GM18861 (cell line): ENCODE measurements around the gene RERE.

Experiments used
- ATAC-seq: cut with Tn5 transposase; IDR thresholded peaks from one replicate; pipeline ENCODE4 v1.9.1; 2021; ENCODE audit not compliant: unreplicated experiment

RERE gene

DNA sequence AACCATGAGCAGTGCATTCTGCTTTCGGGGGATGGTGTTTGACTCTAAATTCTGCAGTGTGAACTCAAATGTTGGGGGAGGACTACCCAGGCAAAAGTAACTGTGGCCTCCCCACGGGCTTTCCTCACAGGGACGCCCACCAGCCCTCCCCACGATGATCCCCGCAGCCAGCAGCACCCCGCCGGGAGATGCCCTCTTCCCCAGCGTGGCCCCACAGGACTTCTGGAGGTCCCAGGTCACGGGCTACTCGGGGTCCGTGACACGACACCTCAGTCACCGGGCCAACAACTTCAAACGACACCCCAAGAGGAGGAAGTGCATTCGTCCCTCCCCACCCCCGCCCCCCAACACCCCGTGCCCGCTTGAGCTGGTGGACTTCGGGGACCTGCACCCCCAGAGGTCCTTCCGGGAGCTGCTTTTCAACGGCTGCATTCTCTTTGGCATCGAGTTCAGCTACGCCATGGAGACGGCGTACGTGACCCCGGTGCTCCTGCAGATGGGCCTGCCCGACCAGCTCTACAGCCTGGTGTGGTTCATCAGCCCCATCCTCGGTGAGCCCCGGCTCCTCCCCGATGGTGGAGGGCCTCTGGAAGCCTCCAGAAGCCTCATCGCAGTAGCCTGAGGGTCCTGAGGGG lies 493.1 kb downstream of the RERE start:
- ATAC-seq, result no peak

DNA sequence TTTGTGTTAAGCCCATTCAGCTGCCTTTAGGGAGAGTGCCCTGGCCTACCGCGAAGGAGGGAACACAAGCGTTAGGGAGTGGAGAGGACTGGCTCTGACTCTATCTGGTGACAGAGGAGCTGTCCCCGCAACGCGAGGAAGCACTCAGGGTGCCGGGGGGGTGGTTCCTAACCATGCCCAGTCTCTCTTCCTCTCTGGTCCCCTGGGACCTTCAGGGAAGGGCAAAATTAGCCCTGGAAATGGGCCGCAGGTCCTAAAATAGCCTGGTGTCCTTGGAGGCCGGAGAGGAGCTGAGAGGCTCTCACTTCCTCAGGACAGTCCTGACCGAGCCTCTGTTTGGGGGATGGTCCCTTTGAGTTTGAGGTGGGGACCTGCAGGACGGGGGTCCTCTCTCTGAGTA lies 493.7 kb downstream of the RERE start:
- no peak for ATAC-seq

DNA sequence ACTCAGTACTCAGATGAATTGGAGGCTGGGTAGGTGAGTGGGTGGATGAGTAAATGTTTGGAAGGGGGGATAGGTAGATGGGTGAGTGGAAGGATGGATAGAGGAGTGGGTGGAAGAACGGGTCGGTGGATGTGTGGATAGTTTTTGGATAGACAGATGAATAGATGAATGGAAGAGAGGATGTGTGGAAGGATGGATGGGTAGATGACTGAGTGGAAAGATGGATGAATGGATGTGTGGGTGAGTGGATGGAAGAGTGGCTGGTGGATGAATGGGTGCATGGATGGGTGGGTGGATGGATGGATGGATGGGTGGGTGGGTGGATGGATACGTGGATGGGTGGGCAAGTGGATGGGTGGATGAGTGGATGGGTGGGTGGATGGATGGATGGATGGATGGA lies 495.8 kb downstream of the RERE start:
- no peak for ATAC-seq

DNA sequence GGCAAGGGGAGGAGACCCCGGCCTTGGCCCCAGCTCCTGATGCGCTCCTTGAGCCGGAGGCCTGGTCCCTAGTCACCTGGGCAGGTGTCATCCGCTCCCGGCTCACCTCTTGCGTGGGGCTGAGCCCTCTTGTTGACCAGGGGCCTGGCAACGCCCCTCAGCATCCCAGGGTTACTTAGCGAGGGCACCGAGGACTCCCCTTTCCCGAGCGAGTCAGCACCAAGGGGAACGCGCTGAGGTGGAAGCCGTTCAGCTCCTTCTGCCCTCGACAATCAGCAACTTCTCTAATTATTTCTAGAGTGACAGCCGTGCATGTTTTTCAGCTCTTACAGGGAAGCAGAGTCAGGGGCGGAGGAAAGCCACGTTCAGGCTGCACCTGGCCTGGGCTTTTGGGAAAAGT lies 499.0 kb downstream of the RERE start:
- ATAC-seq, result no peak

DNA sequence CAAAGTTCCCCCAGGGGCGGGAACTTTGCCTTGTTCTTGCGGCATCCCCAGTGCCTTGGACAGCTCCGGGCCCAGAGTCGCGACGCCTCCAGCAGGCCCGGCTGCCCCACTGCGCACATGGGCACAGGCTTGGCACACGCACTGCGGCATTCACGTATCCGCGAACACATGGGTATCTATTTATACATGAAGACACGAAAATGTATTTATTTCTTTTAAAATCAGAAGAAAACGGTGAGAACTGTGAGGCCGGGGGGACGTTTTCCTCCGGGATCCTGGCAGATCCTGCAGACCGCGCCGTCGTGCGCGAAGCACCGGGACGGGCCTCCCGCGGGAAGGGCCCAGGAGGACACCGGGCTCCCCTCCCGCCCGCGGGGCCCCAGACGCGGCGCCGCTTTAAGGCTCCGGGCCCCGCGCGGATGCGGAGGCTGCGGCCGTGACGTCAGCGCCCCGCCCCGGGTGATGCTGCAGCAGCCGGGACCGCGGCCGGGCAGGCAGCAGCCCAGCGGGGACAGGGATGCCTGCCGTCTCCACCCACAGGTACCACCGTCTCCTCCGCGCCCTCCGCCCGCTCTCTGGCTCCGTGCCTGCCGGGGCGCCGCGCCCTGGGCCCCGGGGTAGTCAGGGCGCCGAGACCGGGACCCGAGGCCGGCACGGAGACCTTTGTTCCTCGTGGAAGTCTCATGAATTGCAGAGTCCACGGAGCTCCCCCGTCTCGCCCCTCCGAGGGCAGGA lies 499.6 kb downstream of the RERE start, which contains the start of gene SLC45A1:
Gene SLC45A1 (plus strand): TSS at position 468 of the 735 bp plus-strand sequence. CDS start 6,216 bp downstream, outside the sequence.
- ATAC-seq, result no peak

DNA sequence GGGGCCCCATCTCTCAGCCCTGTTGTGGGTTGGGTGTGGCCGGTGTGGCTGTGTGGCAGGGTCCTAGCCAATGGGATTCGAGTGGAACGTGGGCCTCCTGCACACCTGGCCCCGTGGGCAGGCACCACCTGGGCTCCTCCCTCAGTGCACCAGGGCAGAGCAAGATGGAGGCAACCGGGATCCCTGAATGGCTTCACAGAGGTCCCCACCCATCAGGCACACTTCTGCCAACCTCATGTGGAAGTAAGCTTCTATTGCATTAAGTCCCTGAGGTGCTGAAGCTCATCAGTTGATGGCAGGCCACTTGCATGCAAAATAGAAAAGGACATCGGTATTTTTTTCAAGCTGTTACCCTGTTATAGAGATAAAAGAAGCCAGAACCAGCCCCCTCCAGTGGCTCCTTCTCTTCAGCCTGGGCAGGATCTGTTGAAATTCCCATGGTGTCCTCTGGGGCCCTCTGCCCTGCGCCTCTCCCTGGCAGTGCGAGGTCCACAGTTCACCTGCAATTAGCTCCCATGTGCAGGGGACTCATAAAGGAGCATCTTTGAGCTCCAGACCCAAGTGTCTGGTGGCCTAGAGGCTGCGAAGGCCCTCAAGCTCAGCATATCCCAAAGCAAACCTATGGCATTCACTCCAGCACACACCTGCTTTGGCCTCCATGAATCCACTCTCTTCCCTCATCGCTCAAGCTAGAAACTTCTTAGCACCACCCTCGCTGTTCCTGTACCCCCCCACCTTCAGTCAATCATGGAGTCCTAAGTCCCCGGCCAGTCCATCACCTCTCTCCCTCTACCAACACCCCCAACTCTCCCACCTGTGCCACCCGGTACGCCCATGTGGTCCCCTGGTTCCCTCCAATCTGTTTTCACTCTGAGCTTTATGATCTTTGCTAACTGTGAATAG lies 501.6 kb downstream of the RERE start:
- ATAC-seq, result no peak

DNA sequence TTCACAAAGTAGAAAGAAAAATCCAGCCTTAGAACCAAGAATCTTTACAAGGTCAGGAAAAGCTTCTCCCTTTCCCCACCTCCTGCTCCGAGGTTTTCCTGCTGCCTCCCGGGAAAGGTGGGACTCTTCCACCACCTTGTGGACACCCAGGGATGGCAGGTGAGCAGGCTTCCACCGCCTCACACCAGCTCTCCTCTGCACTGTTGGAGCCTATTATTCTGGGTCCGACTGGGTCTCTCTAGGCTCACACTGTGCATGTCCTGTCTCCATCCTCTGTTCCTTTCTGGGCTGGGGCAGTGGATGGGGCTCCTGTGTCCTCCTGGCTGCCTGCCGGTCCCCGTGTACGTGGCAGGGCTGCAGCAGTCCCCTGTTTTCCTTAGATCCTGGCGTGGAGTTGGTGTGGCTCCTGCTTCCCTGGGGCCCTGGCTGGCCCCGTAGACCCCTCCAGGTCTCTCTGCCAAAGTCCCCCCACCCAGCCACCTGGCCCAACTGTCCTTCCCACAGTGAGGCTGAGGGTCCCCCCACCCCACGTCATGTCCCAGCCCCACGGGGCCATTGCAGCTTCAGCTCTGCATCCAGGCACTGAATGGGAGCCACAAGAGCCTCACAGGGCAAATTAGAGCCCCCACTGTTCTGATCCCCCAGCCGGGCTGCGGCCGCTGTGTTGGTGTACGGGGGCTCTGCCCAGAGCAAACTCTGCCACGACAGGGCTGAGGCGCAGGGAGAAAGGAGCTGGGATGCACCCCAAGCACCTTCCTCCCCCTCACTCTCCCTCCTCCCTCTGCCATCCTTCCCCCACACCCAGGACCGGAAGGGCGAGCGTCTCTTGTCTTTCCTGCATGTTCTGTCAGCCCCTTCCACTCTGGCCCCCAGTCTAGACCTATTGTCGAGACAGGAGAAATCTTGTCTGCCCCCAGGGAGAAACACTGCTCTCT lies 502.8 kb downstream of the RERE start:
- no peak for ATAC-seq

DNA sequence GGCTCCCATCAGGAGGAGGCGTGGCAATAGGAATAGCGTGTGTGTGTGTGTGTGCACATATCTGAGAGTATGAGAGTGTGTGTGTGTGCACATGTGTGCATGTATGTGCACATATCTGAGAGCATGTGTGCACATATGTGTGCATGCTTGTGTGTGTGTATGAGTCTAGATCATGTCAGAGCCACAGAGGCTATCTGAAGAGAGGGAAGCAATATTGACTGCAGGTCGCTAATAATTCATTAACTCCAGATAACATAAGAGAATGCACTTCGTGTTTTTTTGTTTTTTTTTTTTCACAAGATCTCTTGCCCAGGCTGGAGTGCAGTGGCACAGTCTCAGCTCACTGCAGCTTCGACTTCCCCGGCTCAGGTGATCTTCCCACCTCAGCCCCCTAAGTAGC lies 504.2 kb downstream of the RERE start:
- ATAC-seq, result no peak

DNA sequence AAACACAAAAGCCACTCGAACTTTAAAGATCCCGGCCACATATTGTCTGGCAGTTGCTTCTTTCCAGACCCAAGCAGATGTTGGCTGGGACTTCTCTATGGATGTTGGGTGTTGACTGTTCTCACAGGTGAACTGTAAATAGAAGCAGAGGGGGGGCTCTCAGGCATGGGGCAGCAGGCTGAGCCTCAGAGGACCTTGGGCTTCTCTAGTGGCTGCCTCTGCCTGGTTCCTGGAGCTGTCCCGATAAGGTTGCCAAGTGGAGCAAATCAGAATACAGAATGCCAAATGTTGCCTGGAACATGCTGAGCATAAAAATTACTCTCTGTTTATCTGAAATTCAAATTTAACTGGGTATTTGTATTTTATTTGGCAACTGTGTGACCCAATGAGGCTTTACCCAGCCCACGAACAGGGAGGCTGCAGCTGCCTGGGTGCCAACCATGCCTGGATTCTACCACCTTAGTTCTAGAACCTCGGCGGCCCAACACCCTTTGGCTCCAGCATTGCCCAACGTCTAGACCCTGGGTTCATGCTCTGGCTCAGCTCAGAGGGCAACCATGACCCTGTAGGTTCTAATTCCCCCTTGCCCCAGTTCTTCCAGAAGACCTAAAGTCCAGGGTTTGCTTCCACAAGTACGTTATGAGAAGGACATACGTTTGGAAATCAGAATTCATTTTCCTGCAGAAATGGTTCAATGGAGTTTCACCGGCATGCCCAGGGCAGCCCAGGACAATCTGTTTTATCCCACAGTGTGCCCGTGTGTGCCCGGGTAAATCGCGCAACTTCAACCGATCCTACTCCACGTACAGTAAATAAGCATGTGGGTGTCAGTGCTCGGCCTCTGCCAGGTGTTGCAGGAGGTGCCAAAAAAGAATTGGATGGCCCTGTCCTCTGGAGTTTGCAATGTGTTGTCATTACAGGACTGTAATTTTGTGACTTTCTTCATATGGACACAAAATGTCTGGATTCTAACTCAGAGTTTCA lies 504.9 kb downstream of the RERE start:
- ATAC-seq, result no peak

DNA sequence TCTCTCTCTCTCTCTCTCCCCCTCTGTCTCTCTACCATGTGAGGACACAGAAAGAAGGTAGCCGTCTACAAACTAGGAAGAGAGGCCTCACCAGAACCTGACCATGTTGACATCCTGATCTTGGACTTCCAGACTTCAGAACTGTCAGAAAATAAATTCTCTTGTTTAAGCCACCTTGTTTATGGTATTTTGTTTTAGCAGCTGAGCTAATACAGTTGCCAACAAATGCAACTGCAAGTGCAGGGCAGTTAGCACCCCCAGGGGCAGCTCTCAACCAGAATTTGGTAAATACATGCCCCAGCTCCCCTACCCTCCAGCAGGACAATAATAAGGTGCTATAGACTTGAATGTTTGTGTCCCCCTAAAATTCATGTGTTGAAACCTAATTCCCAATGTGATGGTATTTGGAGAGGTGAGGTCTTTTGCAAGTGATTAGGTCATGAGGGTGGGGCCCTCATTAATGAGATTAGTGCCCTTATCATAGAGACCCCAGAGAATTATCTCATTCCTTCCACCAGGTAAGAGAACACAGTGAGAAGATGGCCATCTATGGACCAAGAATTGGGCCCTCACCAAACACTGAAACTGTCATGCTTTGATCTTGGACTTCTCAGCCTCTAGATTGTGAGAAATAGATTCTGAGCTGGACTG lies 506.2 kb downstream of the RERE start:
- no peak for ATAC-seq

DNA sequence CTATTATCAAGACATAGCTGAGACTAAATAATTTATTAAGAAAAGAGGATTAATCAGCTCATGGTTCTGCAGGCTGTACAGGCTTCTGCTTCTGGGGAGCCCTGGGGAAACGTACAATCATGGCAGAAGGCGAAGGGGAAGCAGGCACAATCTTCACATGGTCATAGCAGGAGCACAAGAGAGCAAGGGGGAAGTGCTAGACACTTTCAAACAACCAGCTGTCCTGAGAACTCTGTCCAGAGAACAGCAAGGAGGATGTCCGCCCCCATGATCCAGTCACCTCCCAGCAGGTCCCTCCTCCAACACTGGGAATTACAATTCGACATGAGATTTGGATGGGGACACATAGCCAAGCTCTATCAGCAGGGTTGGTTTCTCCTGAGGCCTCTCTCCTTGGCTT lies 509.8 kb downstream of the RERE start:
- ATAC-seq, result no peak

DNA sequence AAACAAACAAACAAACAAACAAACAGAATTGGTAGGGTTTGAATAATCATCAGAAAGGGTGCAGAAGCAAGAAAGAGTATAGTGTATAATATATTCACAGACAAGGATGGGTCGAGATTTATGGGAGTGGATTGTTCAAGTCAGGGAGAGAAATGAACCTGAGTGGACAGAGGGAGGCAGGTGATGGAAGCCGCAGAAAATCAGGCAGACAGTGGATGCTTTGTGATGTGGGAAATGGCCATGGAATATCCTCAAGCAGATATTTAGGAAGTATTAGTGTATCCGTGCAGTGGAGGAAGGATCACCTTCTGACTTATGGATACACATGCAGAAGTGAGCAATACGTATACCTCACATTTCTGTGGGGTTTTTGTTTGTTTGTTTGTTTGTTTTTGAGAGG lies 513.6 kb downstream of the RERE start:
- no peak for ATAC-seq

DNA sequence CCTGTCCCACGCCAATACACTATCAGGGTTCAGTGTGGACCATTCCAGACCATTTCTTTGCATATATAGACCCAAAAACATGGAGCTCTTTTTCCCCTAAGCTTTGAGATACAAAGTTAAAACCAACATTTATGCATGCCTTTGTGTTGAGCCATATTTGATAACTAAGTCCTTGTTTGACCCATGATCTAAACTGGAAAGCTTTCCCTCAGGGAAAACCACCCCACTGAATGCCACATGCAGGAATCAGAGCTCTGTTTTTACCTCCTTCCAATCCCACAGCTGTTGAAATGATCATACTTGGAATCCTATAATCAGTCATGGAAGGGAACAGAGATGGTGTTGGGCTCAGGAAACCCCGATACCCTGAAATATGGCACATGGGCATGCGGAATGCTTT lies 514.3 kb downstream of the RERE start:
- ATAC-seq, result no peak
